T-helper 1 cell (primary cell): ENCODE measurements around the gene PHKA1.
"Not testable (repeated sequence)": the region's sequence is repeated elsewhere in the genome, so short reads cannot be mapped to it uniquely, and the experiment has no call there.

Experiments
- DNase-seq, 5 donors: peaks; one replicate each; pipeline ENCODE4 v3.0.0-alpha.2; 2012 to 2020

Gene PHKA1

DNA sequence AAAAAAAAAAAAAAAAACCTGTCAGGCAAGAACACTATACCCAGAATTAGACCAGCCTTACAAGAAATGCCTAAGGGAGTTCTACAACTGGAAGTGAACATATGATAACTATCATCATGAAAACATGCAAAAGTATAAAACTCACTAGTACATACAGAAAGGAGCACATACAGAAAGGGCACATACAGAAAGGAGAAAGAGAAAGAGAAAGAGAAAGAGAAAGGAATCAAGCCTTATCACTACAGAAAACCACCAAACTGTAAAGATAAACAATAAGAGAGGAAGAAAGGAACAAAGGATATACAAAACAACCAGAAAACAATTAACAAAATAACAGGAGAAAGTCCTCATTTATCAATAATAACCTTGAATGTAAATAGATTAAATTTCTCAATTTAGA is 50.4 kb downstream of the PHKA1 start:
- peak in 1 of 5 donors; percentile 21 for DNase-seq

DNA sequence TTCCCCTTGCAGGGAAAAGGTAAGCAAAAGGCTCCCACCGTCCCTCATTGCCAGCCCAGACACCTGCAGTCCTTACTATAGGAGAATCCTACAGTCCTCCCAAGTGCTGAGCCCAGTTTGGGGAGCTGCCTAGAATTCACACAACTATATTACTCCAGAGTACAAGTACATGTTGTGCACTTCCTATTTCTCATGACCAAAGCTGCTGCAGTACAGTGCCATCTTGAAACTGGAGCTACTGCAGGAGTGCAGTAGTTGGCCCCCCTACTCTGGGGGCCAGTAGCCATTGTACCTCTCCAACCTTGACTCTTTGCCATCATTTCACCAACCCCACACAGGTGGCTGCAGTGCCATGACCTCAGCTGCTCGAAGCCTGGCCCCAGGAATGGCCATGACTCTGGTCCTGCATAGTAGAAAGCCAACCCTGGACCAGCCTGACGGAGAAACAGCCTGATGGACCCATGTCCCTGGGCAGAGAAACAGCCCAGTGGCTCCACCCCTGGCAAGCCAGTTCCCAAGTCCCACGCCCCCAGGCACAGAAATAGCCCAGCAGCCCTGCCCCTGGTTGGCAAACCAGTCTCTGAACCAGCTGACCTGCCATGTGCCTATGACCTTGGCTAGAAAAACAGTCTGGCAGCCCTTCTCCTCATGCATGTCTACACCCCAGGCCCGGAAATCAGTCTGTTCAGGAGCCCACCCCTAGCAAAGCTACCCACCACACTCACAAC is 51.9 kb downstream of the PHKA1 start:
- DNase-seq = no peak

DNA sequence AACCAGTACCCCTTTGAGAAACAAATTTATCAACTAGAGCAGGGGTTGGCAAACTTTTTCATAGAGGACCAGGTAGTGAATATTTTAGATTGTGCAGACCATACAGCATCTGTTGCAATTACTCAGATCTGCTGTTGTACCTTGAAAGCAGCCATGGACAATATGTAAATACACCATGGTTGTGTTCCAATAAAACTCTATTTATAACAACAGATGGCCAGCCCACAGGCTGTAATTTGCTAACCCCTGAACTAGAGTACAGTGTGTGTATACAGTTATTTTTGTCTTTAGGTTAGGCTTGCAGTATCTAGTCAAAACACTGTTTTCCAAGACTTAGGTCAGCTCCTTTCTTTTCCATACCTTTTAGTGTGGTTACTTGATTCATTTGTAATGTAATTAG is 54.4 kb downstream of the PHKA1 start:
- no peak for DNase-seq

DNA sequence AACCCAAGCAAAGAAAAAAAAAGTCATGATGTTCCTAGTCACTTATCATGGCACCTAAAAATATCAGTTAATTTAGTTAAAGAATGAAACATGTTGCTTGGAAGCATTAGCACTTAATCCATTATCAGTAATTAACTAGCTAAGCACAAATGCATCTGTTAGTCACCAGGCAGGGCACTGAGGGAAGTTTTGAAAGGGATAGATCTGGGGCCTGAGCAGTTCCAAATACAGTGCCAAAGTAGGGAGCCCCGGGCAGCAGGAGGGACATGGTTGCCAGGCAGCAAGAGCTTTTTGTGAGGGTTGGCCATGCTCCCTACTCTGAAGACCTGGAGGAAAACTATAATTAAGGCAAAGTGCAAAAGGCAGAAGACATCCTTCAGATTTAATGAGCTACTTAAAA is 62.0 kb downstream of the PHKA1 start:
- DNase-seq = no peak

DNA sequence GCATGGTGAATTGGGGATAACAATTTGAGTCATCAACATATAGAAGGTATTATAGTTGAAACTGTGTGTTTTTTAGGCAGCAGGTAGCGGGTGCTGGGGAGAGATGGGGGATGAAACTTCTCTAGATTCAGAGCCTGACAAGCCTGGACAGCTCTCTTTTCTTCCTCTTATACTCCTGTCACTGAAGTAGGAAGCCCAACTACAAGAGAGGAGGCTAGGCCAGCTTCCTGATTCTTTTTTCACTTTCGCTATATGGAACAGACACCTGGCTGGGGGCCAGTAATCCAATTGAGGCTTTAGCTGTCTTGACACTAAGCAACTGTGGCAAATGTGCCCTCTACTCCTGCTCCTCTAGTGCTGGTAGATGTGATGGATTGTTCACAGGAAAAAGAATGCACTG is 69.2 kb downstream of the PHKA1 start:
- no peak for DNase-seq

DNA sequence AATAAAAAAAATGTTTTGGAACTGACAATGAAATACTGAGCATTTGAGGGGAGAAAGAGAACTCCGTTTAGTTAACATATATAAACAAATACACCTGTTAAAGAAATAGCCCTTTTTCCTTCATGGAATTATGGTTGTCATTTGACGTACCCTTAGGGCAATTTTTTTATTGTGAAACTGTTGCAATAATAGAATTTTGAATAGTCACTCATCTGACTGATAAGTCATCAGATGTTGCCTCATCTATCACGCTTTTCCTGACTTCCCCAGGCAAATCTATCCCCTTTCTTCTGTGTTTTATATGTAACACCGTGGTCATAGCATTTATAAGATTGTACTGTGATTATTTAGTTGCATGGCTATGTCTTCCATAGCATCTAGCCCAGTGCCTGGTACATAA is 72.5 kb downstream of the PHKA1 start:
- DNase-seq = no peak

DNA sequence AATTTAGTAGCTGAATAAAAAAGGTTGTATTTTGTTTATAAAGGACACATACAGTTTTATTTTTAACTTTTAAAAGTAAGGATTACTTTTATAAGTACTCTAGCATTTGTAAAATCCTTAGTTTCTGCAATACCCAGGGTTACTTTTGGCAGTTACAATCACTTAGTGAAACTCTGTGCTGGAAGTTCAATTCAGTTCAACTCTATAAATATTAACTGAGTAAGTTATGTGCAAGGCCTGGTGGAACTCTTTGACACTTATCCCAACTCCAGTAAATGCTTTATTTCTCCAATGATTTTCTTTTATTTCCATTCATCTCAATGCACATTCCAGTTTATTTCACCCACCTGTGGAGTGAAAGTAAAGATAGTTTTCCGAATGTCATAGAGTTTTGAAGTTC is 78.2 kb downstream of the PHKA1 start:
- no peak for DNase-seq

DNA sequence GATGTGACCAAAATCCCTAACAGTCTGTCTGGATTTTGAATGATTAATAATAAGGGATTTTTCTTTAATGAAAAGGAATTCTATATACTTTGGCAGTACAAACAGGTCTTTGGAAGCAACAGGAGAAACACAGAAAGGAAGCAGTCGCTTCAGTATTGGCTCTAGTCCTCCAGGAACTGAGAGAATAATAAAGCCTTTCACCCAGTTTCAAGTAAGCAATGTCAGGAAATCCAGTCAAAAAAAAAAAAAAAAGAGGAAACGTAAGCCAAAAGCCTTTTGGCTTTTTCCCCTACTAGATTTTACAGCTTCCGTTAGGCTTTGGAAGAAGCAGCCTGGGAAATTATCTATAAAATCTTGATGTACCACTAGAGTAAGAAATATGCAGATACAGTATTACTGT is 79.8 kb downstream of the PHKA1 start:
- no peak for DNase-seq

DNA sequence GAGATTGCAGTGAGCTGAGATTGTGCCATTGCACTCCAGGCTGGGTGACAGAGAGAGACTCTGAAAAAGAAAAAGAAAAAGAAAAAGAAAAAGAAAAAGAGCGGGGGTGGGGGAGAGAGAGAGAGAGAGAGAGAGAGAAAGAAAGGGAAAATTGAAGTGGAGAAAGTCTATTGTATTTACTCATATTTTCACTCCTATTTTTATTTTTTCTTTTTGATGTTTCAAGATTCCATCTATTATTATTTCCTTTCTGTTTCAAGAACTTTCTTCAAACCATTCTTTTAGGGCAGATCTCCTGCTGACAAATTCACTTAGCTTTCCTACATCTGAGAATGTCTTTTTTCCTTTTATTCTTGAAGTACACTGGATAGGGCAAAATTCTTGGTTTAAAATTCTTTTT is 83.9 kb downstream of the PHKA1 start:
- DNase-seq = no peak

DNA sequence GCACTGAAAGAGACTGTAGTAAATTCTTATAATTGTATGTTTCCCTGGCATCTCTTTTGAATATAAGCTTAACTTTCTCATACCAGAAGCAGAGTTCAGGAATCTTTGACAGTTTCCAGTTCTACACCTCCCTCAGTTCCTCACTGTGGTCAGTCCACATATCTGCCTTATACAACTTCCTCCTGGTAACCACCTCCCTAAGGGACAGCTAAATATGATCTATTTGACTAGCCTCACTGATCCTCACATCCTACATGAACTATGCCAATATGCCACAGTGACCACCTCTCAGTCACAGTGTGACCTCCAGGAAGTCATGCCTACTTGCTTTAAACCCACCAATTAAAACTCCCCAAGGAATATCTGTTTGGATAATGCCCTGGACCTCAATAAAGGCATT is 89.9 kb downstream of the PHKA1 start:
- DNase-seq = no peak

DNA sequence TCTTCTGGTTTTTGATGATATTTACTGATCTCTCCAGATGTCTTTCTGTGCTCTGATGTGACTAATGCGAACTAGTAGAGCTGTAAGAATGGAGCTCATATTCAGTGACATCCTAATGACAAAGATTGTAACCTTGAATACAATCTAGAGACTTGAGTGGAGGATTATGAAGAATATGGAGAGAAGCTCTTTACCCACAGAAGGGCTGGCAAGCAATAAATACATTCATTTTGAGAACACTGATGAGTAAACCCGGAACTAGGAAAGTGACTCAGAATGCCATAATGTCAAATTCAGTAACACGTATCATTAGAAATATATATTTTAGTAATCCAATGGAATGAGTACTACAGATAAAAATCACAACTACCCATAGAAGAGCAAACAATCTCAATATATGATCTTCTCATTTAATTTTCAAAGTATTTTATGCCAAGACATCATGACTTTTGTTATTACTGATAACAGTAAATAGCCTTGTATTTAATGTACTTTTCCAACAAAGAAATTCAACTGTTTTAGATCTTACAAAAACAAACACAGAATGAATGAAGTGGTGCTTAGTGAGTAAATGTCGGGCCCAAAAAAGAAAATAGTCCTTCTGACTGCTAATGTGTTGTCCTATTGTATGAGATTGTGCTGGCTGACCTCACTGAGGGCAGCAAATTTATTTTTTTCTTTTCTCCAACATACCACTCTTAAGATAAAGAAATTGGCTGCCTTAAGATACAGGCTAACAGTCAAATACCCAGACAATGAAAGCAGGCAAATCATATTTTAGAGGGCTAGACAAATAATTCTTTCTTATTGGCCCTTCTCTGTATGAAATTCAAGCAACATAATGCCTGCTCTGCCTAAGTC is 92.3 kb downstream of the PHKA1 start:
- peak in 1 of 5 donors; percentile 85 for DNase-seq

DNA sequence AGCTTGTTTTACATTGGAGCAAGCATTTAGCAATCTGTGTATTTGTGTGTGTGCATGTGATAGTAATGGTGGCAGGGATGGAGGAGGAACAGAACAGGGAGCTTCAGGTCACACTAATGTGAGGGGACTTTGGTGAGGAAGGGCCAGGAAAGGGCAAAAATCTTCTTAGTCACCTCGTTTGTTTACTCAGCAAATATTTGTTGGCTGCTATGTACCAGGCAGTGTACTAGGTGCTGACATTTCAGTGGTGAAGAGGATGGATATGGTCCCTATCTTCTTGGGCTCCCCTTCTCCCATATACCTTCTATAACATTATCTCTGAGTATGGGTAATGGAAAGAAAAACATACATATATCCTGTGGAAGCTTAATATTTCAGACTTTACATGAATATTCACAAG is 92.9 kb downstream of the PHKA1 start:
- no peak for DNase-seq

DNA sequence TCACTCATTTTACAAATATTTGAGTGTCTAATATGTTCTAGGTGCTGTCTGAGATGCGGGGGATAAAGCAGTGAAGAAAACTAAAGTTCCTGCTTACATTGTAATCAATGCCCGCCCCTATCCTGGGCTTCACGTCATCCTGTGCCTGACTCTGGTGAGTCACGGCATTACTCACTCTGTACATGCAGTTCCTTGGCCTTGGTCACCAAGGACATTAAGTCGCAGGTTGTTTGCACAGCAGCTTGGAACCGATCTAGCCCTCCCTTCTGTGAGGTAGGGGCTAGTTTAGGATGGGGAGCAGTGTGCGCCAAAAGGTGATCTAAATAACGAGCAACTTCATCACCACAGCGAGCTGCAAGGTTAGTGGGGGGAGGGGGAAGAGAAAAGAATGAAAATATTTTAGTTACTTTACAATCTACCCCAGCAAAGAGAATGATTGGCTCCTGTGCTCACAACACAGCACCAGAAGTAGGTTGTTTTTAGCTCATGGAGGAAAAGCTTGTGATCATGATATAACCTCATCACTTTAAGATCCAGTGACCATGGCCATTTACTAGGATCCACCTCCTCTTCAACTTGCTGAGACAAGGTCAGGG is 93.5 kb downstream of the PHKA1 start:
- DNase-seq = peak in 1 of 5 donors; percentile 68

DNA sequence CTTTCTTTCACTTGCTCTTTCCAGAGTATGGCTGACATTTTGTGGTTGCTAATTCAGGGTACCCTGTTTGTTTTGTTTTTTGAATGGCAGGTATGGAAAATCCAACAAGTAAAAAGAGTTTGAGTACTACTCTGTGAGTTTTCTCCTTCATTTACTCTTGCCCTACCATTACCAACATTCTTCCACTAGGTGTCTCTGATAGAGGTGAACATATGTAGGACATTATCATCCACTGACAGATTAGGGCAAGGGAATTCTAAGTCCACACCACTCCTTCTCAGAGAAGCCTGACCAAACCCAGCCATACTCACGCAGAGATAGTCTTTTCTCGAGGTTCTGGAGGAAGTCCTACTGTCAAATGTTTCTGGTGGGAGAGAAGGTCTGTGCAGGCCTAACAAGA is 104.8 kb downstream of the PHKA1 start:
- DNase-seq = no peak

DNA sequence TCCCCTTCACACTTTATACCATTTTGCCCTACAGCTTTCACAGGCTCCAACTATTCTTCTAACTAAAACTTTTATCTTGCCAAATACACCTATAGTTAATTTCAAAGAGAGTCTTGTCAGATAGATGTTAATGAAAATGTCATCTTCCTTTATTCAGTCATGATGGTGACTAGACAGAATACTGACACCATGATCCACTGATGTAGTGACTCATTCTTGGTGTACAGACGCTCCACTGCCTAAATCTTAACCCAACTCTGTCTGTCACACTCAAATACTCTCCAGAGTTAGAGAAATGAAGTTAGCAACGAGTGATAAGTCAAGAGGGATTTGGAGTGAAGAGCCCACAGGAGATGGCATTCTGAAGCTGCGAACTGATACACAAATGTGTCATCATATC is 109.4 kb downstream of the PHKA1 start:
- peak in 1 of 5 donors; percentile 2 for DNase-seq

DNA sequence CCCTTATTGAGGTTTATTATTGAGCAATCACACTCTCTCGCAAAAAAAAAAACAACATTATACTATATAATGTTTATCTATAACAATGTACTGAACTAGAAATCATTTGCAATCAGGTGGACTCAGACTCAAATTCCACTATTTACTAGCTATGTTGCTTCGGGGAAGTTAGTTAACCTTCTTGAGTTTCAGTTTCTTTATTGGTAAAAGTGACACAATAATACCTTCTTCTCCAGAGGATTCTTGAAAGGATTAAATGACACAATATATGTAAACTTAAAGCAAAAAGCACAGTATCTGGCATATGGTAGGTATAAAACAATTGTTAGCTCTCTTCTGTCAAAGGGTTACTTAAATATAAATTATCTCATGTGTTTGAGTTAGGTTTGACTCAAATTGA is 110.0 kb downstream of the PHKA1 start:
- DNase-seq = peak in 1 of 5 donors; percentile 30

DNA sequence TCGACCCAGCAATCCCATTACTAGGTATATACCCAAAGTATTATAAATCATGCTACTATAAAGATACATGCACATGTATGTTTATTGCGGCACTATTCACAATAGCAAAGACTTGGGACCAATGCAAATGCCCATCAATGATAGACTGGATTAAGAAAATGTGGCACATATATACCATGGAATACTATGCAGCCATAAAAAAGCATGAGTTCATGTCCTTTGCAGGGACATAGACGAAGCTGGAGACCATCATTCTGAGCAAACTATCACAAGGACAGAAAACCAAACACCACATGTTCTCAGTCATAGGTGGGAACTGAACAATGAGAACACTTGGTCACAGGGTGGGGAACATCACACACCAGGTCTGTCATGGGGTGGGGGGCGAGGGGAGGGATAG is 123.1 kb downstream of the PHKA1 start:
- not testable (repeated sequence) for DNase-seq

DNA sequence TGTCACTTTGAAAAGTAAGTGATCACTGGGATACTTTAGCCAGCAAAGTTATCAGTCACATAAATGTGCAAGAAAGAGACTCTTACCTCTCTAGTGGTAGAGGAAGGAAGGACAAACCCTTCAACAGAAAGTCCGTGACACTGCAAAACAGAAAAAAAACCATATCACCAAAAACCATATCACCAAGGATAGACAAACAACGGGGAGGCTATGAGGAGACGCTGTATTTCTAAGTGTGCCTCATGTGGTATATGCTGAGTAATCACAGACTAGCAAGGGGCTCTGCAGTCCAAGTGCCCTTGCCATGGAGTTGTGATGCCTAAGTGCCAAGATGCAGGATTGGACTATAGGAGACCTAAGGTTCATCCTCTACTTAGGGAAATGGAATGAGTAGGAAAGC is 129.9 kb downstream of the PHKA1 start:
- no peak for DNase-seq

DNA sequence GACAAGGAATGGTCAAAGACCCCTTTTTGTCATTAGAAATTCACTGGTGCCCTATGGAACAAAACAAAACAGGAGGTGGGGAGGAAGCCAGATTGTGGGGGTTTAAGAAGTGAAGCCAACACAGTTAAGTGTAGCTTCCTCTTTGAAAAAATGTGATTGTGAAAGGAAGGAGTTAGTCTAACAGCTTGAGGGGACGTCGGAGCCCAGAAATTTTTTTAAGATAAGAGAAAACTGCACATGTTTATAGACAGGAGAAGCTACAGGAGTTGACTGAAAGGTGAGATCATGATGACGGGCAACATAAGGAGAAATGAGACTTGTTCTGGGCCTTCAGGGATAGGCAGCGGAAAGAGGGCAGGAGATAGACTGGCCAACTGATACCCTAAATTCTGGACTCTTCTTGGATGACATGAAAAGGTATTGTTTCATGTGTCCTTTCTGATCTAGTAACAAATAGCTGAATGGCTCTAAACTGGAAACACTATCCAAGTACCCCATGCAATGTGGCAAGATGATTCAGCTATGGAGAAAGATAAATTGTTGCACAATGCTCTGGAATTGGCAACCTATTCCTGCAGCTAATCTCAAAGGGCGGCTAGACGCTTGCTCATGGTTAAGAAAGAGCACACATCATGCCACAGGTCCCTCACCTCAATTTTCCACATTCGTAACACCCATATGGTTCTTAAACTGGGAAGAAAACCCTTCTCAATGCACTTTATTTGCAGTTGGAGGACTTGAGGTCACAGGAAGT is 137.8 kb downstream of the PHKA1 start:
- DNase-seq = no peak

DNA sequence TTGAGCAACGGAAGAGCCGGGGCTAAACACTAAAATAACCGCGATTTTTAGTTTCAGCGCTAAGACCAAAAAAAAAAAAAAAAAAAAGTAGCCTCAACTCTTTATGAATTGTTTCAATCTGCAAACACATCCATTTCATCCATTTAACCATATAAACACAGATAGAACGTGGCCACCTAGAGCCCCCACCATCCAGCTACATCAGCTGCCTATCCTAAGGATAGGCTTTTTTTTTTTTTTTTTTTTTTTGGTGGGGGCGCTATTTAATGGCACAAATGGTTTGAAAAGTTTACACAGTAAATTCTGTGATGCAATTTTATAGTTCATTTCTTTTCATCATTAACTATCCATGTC is 141.0 kb downstream of the PHKA1 start:
- no peak for DNase-seq

DNA sequence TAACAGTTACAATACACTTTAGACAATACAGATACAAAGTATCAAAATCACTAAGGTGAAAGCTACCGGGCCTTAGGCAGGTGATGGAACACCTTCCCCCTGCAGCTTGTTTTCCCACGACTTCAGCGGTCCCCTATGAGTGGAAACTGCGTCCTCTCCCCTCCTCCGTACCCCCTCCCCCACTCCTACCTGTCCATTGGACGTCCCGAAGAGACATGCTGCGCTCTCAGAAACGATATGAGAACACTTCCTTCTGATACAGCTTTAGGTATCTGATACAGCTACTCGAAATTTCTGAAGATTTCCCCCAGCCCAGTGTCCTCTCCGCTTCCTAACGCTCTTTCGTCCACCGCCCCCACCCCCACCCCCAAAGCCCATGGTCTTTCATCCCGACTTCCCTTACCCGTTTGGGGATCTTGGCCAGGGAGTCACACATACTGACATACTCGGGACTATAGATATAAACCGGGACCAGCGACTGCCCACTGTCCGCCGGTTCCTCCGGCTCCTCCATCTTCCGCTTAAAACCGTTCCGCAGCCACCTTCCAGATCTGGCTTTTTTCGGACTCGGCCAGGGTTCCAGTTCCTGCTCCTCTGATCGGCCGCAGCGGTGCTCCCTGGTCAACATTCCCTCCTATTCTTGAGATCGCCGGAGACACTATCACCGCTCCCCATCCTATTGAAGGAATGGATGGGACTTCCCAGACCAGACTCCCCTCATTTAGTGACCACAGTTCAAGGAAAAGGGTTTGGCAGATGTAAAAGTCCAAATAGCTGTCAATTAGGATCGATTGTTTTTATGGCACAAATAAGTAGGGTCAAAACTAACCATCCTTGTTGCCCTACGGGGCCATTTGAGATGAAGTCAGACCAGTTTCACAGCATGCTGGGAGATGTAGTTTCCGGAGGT is 141.6 kb downstream of the PHKA1 start, which contains the start of gene HDAC8:
HDAC8 (minus strand) TSS at position 596 of the 910 bp plus-strand sequence; CDS start at position 514, 82 bp downstream.
- peak in 3 of 5 donors; percentile 18 to 77 (median 25) for DNase-seq

DNA sequence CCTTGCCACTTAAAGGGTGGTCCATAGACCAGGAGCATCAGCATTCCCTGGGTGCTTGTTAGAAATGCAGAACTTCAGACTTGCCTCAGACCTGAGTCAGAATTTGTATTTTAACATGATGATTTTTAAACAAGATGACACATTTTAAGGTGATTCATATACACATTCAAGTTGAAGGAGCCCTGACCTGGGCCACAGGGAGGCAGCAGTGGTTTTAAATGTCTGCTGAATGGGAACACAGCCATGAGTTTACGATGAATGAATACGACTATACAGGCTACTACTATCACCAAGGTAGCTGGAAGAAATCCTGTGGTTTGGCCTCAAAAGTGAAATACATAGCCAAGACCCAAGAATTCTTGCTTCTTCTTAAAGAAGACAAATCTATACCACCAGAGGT is 144.3 kb downstream of the PHKA1 start:
- DNase-seq = no peak
